Spinal cord (tissue), 10 donors: ENCODE measurements around the gene SMIM8. TPM values are rescaled to one million over a fixed set of nuclear protein-coding genes. Genes with fewer than 3 reads are reported as not detected.
"Not testable (repeated sequence)": the region's sequence is repeated elsewhere in the genome, so short reads cannot be mapped to it uniquely, and the experiment has no call there.

Source experiments
- DNase-seq, 6 donors: peaks; one replicate each; pipeline versions ENCODE4 v3.0.0 to v3.0.0-alpha.2; 2013 to 2015; ENCODE audit warnings: low spot score in 6 of 6, low read depth in 4 of 6
- H3K27ac ChIP-seq: one replicate; pipeline ENCODE4 v1.5.1; 2013; ENCODE audit warnings: low read depth, low read length, control low read depth
- H3K27me3 ChIP-seq: one replicate; pipeline ENCODE4 v1.6.1; 2013; ENCODE audit warnings: low read length; ENCODE audit not compliant: control insufficient read depth, insufficient read depth
- H3K36me3 ChIP-seq: one replicate; pipeline ENCODE4 v1.6.1; 2013; ENCODE audit warnings: low read length; ENCODE audit not compliant: control insufficient read depth, insufficient read depth
- H3K4me1 ChIP-seq: one replicate; pipeline ENCODE4 v1.6.1; 2013; ENCODE audit warnings: low read length; ENCODE audit not compliant: control insufficient read depth, insufficient read depth
- H3K4me3 ChIP-seq: one replicate; pipeline ENCODE4 v1.5.1; 2013; ENCODE audit warnings: low read depth, low read length, control low read depth
- H3K9me3 ChIP-seq: one replicate; pipeline ENCODE4 v1.6.1; 2013; ENCODE audit warnings: low read length; ENCODE audit not compliant: control insufficient read depth, insufficient read depth
- WGBS: methylation state at CpG from one replicate; pipeline ENCODE4 v1.1.5; 2013; ENCODE audit warnings: missing lambda C conversion rate; ENCODE audit not compliant: insufficient coverage; 5-methylcytosine and 5-hydroxymethylcytosine counted together
- polyA plus RNA-seq, 2 donors: library from polyadenylated mRNA; unstranded; fragments of 120-200 nt; gene quantifications; one replicate each; pipeline ENCODE4 v1.2.1, GENCODE V29; 2013; ENCODE audit not compliant: insufficient read length in 2 of 2
- total RNA-seq, 2 donors: library from RNA; depleted of rRNA in 1 of 2; stranded (reverse); fragments of 120-200 nt in 1 of 2; fragments of >200 nt in 1 of 2; gene quantifications; one replicate each; pipeline versions ENCODE4 v1.2.3 to v1.2.4, GENCODE V29; 2013 to 2014
- donor health status: healthy.

Gene SMIM8
- total and polyA plus RNA-seq, 4 donors = 16.8 to 31.9 (median 29.3) TPM

- Histone ChIP-seq H3K27ac (no peak overlapping the region), H3K9me3 (no peaks in the 10 kb centered on the region), H3K4me3 (no peak overlapping the region), H3K27me3 (no peaks in the 10 kb centered on the region), H3K36me3 (no peaks in the 10 kb centered on the region), H3K4me1 (no peaks in the 10 kb centered on the region)
- WGBS = 97% methylated on average over 3 of the region's 3 CpGs
- no peak for DNase-seq
Observed at GRCh38 chr6:87289571-87289970, 32.8 kb upstream of the SMIM8 start.

GRCh38 chr6:87291883-87292282 lies 30.5 kb upstream of the SMIM8 start:
- no peaks in the 10 kb centered on the region for H3K9me3 ChIP-seq
- no peaks in the 10 kb centered on the region for H3K27me3 ChIP-seq
- WGBS = no CpG with 5 or more reads among the region's 2 CpGs
- no peak overlapping the region for H3K27ac ChIP-seq
- DNase-seq = no peak
- no peaks in the 10 kb centered on the region for H3K36me3 ChIP-seq
- no peaks in the 10 kb centered on the region for H3K4me1 ChIP-seq
- no peak overlapping the region for H3K4me3 ChIP-seq

GRCh38 chr6:87293526-87293925 lies 28.9 kb upstream of the SMIM8 start:
- Histone ChIP-seq H3K27me3 (no peaks in the 10 kb centered on the region), H3K4me3 (no peak overlapping the region), H3K27ac (no peak overlapping the region), H3K9me3 (no peaks in the 10 kb centered on the region), H3K4me1 (no peaks in the 10 kb centered on the region), H3K36me3 (no peaks in the 10 kb centered on the region)
- no peak for DNase-seq
- 90% methylated on average over 3 of the region's 4 CpGs for WGBS

GRCh38 chr6:87297119-87297518 lies 25.3 kb upstream of the SMIM8 start:
- no peak for DNase-seq
- WGBS = no CpG with 5 or more reads among the region's 1 CpG
- Histone ChIP-seq H3K9me3 (no peaks in the 10 kb centered on the region), H3K4me3 (no peak overlapping the region), H3K27ac (no peak overlapping the region), H3K4me1 (no peaks in the 10 kb centered on the region), H3K36me3 (no peaks in the 10 kb centered on the region), H3K27me3 (no peaks in the 10 kb centered on the region)

GRCh38 chr6:87301277-87301676 lies 21.1 kb upstream of the SMIM8 start:
- 96% methylated on average over 6 of the region's 9 CpGs for WGBS
- H3K4me3 ChIP-seq, H3K27ac ChIP-seq, H3K27me3 ChIP-seq, H3K4me1 ChIP-seq, H3K36me3 ChIP-seq, H3K9me3 ChIP-seq, DNase-seq: not testable (repeated sequence)

- no peaks in the 10 kb centered on the region for H3K4me1 ChIP-seq
- 85% methylated on average over 4 of the region's 4 CpGs for WGBS
- DNase-seq = peak in 1 of 6 donors; percentile 28
- H3K9me3 ChIP-seq = no peaks in the 10 kb centered on the region
- no peaks in the 10 kb centered on the region for H3K27me3 ChIP-seq
- H3K4me3 ChIP-seq = no peak overlapping the region
- H3K36me3 ChIP-seq = no peaks in the 10 kb centered on the region
- H3K27ac ChIP-seq = no peak overlapping the region
Observed at GRCh38 chr6:87308970-87309369, 13.4 kb upstream of the SMIM8 start.

GRCh38 chr6:87312860-87313259 lies 9.5 kb upstream of the SMIM8 start:
- no peak for DNase-seq
- Histone ChIP-seq H3K27ac (no peak overlapping the region), H3K4me1 (no peaks in the 10 kb centered on the region), H3K27me3 (no peaks in the 10 kb centered on the region), H3K36me3 (no peaks in the 10 kb centered on the region), H3K4me3 (no peak overlapping the region), H3K9me3 (no peaks in the 10 kb centered on the region)
- no CpG with 5 or more reads among the region's 1 CpG for WGBS

- no peaks in the 10 kb centered on the region for H3K36me3 ChIP-seq
- DNase-seq = no peak
- H3K9me3 ChIP-seq = no peaks in the 10 kb centered on the region
- no peak overlapping the region for H3K4me3 ChIP-seq
- no peaks in the 10 kb centered on the region for H3K4me1 ChIP-seq
- no peak overlapping the region for H3K27ac ChIP-seq
- no peaks in the 10 kb centered on the region for H3K27me3 ChIP-seq
- WGBS = 78% methylated on average over 3 of the region's 3 CpGs
Observed at GRCh38 chr6:87315071-87315470, 7.3 kb upstream of the SMIM8 start.

- H3K27me3 ChIP-seq = no peaks in the 10 kb centered on the region
- no peak for DNase-seq
- H3K27ac ChIP-seq = no peak overlapping the region
- H3K36me3 ChIP-seq = no peaks in the 10 kb centered on the region
- H3K4me3 ChIP-seq = no peak overlapping the region
- no peaks in the 10 kb centered on the region for H3K9me3 ChIP-seq
- no peaks in the 10 kb centered on the region for H3K4me1 ChIP-seq
- WGBS = no CpG with 5 or more reads among the region's 3 CpGs
Observed at GRCh38 chr6:87319271-87319987, 3.0 kb upstream of the SMIM8 start.

GRCh38 chr6:87323880-87324279 lies 1.5 kb downstream of the SMIM8 start:
- not testable (repeated sequence) for H3K27me3 ChIP-seq, H3K9me3 ChIP-seq, H3K27ac ChIP-seq, H3K4me1 ChIP-seq, DNase-seq, H3K4me3 ChIP-seq, H3K36me3 ChIP-seq
- no CpG with 5 or more reads among the region's 1 CpG for WGBS
